Heart left ventricle (tissue), 13 donors: ENCODE results near the gene TSPOAP1.

Source experiments
- CTCF ChIP-seq, 12 donors: fragments of 200-600 bp; sonication (generic) in 4 of 12; IDR thresholded peaks; one replicate each; pipeline versions ENCODE4 v1.5.0 to v1.8.0; 2018 to 2022; ENCODE audit warnings: antibody characterized with exemption in 12 of 12, mild to moderate bottlenecking in 5 of 12
- POLR2A ChIP-seq, 2 donors: fragments of 450-650 bp; IDR thresholded peaks; one replicate each; pipeline ENCODE4 v1.6.1; 2017; ENCODE audit warnings: antibody characterized with exemption in 2 of 2, mild to moderate bottlenecking in 2 of 2, moderate library complexity in 2 of 2
- donor health status: ischemic (EF 13 %, LVEDD 7.1; RV severe dilation, severe dysfunction).
- donor health status: DM: no; HTN: yes; CAD: no.
- donor health status: DM: no; HTN: no; CAD: no.
- donor health status: ischemic (EF 25% LVEDD 6.9; RV normal size, moderate dysfunction).
- donor health status: ischemic (EF 25% LVEDD 5.7; RV mildly dilated, moderate dysfunction).
- donor health status: ischemic (EF 35%, LVEDD 5.7; RV mildly dilated, moderate dysfunction).
- donor health status: nonischemic (EF 11% LVEDD 7.7; RV severe dilation, severe dysfunction).
- donor health status: DM: yes; HTN: yes; CAD: no.
- donor health status: PGD.
- donor health status: ischemic (EF 29% LVEDD 5.4; RV normal size, mild dysfunction).
- donor health status: nonischemic (EF 23%, LVEDD 6.1; RV moderate dilation, normal function).

- no peak for TF ChIP-seq CTCF (IDR thresholded peaks at IDR 0.05)
- no peak for TF ChIP-seq POLR2A (IDR thresholded peaks at IDR 0.05)
Observed at GRCh38 chr17:58300336-58300735, 28.3 kb downstream of the TSPOAP1 start.
